Measurements from ENCODE around the gene EPB42. TPM values are rescaled to one million over a fixed set of nuclear protein-coding genes. Genes with fewer than 3 reads are reported as not detected.

EPB42 gene
- total RNA-seq, 2 experiments from 2014 or later, result not detected

DNA sequence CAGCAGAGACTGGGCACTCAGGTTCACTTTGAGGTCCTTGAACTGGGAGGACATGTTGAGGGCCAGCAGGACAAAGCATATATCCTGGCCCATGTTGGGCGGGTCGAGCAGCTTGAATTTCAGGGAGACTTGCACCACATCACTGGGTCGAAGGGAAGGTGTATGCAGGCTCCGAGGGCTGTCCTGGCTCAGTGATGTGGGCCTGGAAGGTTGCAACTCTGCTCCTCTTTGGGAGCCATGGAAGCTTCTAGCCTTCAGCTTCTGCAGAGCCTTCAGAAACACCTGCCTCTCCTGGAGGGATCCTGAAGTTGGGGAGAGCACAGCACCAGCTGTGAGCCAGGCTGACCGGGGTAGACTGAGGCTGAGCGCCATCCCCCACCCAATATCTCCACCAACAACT, 14.7 kb upstream of the EPB42 start:
- no peaks in the 10 kb centered on the region for H3K9me3 ChIP-seq (ENCODE audit: control insufficient read depth in 1 of 2, insufficient read depth in 1 of 2, low read length in 2 of 2)
- H3K4me1 ChIP-seq (ENCODE audit: insufficient read depth, low read length), result no peaks in the 10 kb centered on the region
- DNase-seq, result no peak
- TF ChIP-seq CTCF (IDR thresholded peaks at IDR 0.05), result no peak
- H3K36me3 Mint-ChIP-seq (ENCODE audit: low read depth), result no peaks in the 10 kb centered on the region
- H3K27ac Mint-ChIP-seq, result no peak overlapping the region
- H3K4me3 ChIP-seq (ENCODE audit: low read length), result no peak overlapping the region
- intact Hi-C loops (cut with DNase I, micrococcal nuclease), result no loop called here
- no peak overlapping the region for H3K4me3 Mint-ChIP-seq
- peaks cover 16% of the 10 kb centered on the region for H3K27me3 Mint-ChIP-seq
- POLR2A ChIA-PET, result no interaction called here
- no peaks in the 10 kb centered on the region for H3K4me1 Mint-ChIP-seq (ENCODE audit: low read depth)
- no peaks in the 10 kb centered on the region for H3K36me3 ChIP-seq (ENCODE audit: insufficient read depth, low read length)
- no peaks in the 10 kb centered on the region for H3K9me3 Mint-ChIP-seq
- peaks cover 0 to 4% of the 10 kb centered on the region in 2 experiments for H3K27me3 ChIP-seq (ENCODE audit: control insufficient read depth in 1 of 2, insufficient read depth in 2 of 2, low read length in 2 of 2)
- CTCF ChIA-PET, result no interaction called here
- ATAC-seq (ENCODE audit: poor library complexity), result no peak
- no peak overlapping the region for H3K27ac ChIP-seq (ENCODE audit: low read depth in 1 of 2, low read length in 2 of 2)

- intact Hi-C loops (cut with DNase I, micrococcal nuclease), result no loop called here
- CTCF ChIA-PET, result no interaction called here
- Histone ChIP-seq H3K36me3 (ENCODE audit: insufficient read depth, low read length) (no peaks in the 10 kb centered on the region), H3K4me1 (ENCODE audit: insufficient read depth, low read length) (no peaks in the 10 kb centered on the region), H3K27me3 (ENCODE audit: control insufficient read depth in 1 of 2, insufficient read depth in 2 of 2, low read length in 2 of 2) (peaks cover 0 to 4% of the 10 kb centered on the region in 2 experiments), H3K27ac (ENCODE audit: low read depth in 1 of 2, low read length in 2 of 2) (no peak overlapping the region), H3K9me3 (ENCODE audit: control insufficient read depth in 1 of 2, insufficient read depth in 1 of 2, low read length in 2 of 2) (no peaks in the 10 kb centered on the region), H3K4me3 (ENCODE audit: low read length) (no peak overlapping the region)
- no peak overlapping the region for H3K4me3 Mint-ChIP-seq
- no peaks in the 10 kb centered on the region for H3K9me3 Mint-ChIP-seq
- ATAC-seq (ENCODE audit: poor library complexity), result no peak
- no peaks in the 10 kb centered on the region for H3K36me3 Mint-ChIP-seq (ENCODE audit: low read depth)
- H3K4me1 Mint-ChIP-seq (ENCODE audit: low read depth), result no peaks in the 10 kb centered on the region
- peaks cover 7% of the 10 kb centered on the region for H3K27me3 Mint-ChIP-seq
- DNase-seq, result no peak
- POLR2A ChIA-PET, result no interaction called here
- TF ChIP-seq CTCF (IDR thresholded peaks at IDR 0.05), result no peak
- H3K27ac Mint-ChIP-seq, result no peak overlapping the region
Observed at GRCh38 chr15:43232289-43232874, 11.6 kb upstream of the EPB42 start.

GRCh38 chr15:43230640-43231115, 9.9 kb upstream of the EPB42 start:
- no peak overlapping the region for H3K27ac ChIP-seq (ENCODE audit: low read depth in 1 of 2, low read length in 2 of 2)
- Mint-ChIP-seq H3K27ac (no peak overlapping the region), H3K4me1 (ENCODE audit: low read depth) (peaks cover 1% of the 10 kb centered on the region), H3K4me3 (no peak overlapping the region), H3K27me3 (peaks cover 2% of the 10 kb centered on the region), H3K9me3 (no peaks in the 10 kb centered on the region), H3K36me3 (ENCODE audit: low read depth) (no peaks in the 10 kb centered on the region)
- H3K4me3 ChIP-seq (ENCODE audit: low read length), result no peak overlapping the region
- no peaks in the 10 kb centered on the region for H3K9me3 ChIP-seq (ENCODE audit: control insufficient read depth in 1 of 2, insufficient read depth in 1 of 2, low read length in 2 of 2)
- H3K27me3 ChIP-seq (ENCODE audit: control insufficient read depth in 1 of 2, insufficient read depth in 2 of 2, low read length in 2 of 2), result peaks cover 0 to 4% of the 10 kb centered on the region in 2 experiments
- DNase-seq (no peak), ATAC-seq (ENCODE audit: poor library complexity) (no peak)
- POLR2A ChIA-PET, result no interaction called here
- no peaks in the 10 kb centered on the region for H3K36me3 ChIP-seq (ENCODE audit: insufficient read depth, low read length)
- CTCF ChIA-PET, result interaction anchor here (1.3 kb wide), 1 partner anchor 15 kb away, joined by 3 read pairs; no protein-coding TSS in a partner anchor
- intact Hi-C loops (cut with DNase I, micrococcal nuclease), result no loop called here
- no peak for TF ChIP-seq CTCF (IDR thresholded peaks at IDR 0.05)
- peaks cover 1% of the 10 kb centered on the region for H3K4me1 ChIP-seq (ENCODE audit: insufficient read depth, low read length)

Data from CD4-positive, alpha-beta T cell (primary cell).